NT2/D1 (cell line): ENCODE measurements around the gene TCERG1.

Experiments
- SUZ12 ChIP-seq: IDR thresholded peaks from 2 replicates; pipeline ENCODE4 v1.6.1; 2011; ENCODE audit not compliant: insufficient read length, insufficient read depth; ENCODE audit errors: extremely low read depth
- YY1 ChIP-seq: IDR thresholded peaks from 2 replicates; pipeline ENCODE4 v1.6.1; 2011; ENCODE audit not compliant: insufficient read length, insufficient read depth
- ZNF274 ChIP-seq: IDR thresholded peaks from 2 replicates; pipeline ENCODE4 v1.6.1; 2011; ENCODE audit warnings: mild to moderate bottlenecking, low read depth, low read length

DNA sequence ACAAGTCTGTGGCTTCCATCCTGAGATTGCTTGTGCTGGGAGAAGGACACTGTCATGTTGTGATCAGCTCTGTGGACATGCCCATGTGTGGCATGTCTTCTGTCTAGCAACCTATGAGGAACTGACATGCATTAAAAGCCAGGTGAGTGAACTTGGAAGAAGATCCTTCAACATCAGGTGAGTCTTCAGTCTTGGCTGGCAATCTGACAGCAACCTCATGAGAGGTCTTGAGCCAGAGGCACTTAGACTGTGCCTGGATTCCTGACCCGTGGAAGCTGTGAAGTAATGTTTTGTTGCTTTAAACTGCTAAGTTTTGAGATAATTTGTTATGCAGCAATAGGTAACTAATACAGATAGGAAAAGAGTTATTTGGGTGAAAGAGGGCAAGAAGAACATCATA lies 6.8 kb upstream of the TCERG1 start:
- no peak for TF ChIP-seq YY1
- TF ChIP-seq ZNF274 = no peak
- TF ChIP-seq SUZ12 = no peak
